ENCODE results near the gene CYP4F22.
"Not testable (repeated sequence)": the region's sequence is repeated elsewhere in the genome, so short reads cannot be mapped to it uniquely, and the experiment has no call there.

CYP4F22 gene

GRCh38 chr19:15508035-15508710, at the start of gene CYP4F22:
TSS of gene CYP4F22 (plus strand) at chr19:15508525. CDS start at chr19:15525337, 16,812 bp downstream.
- no peak for DNase-seq

- no peak for DNase-seq
Measured at GRCh38 chr19:15461694-15462093, 46.6 kb upstream of the CYP4F22 start.

GRCh38 chr19:15463861-15464371, 44.4 kb upstream of the CYP4F22 start:
- DNase-seq, result no peak

- DNase-seq, result no peak
Measured at GRCh38 chr19:15464394-15465385, 43.6 kb upstream of the CYP4F22 start, which contains the start of gene RASAL3. TSS of gene RASAL3 (minus strand) at chr19:15464544. CDS start at chr19:15464358, 186 bp downstream.

GRCh38 chr19:15466851-15467733, 41.2 kb upstream of the CYP4F22 start:
- DNase-seq, result no peak

- DNase-seq, result no peak
Measured at GRCh38 chr19:15467734-15468214, 40.6 kb upstream of the CYP4F22 start.

- no peak for DNase-seq
Measured at GRCh38 chr19:15468675-15469512, 39.4 kb upstream of the CYP4F22 start.

GRCh38 chr19:15469513-15470297, 38.6 kb upstream of the CYP4F22 start:
- peak; percentile 18 for DNase-seq

- DNase-seq, result no peak
Measured at GRCh38 chr19:15471639-15472101, 36.7 kb upstream of the CYP4F22 start.

GRCh38 chr19:15473821-15474220, 34.5 kb upstream of the CYP4F22 start:
- not testable (repeated sequence) for DNase-seq

GRCh38 chr19:15475169-15475568, 33.2 kb upstream of the CYP4F22 start:
- no peak for DNase-seq

GRCh38 chr19:15475611-15476010, 32.7 kb upstream of the CYP4F22 start:
- DNase-seq, result no peak

GRCh38 chr19:15476325-15476724, 32.0 kb upstream of the CYP4F22 start:
- DNase-seq, result no peak

- peak; percentile 35 for DNase-seq
Measured at GRCh38 chr19:15479391-15480345, 28.7 kb upstream of the CYP4F22 start, which contains the start of gene PGLYRP2. TSS of gene PGLYRP2 (minus strand) at chr19:15479501. CDS start at chr19:15479371, 130 bp downstream.

GRCh38 chr19:15480996-15481395, 27.3 kb upstream of the CYP4F22 start:
- not testable (repeated sequence) for DNase-seq

GRCh38 chr19:15485768-15486167, 22.6 kb upstream of the CYP4F22 start:
- DNase-seq, result not testable (repeated sequence)

- no peak for DNase-seq
Measured at GRCh38 chr19:15487038-15487437, 21.3 kb upstream of the CYP4F22 start.

- DNase-seq, result no peak
Measured at GRCh38 chr19:15488489-15489226, 19.7 kb upstream of the CYP4F22 start.

All from retina (tissue), 1 donor.